H9 (cell line): ENCODE results near the gene SIL1. TPM values are rescaled to one million over a fixed set of nuclear protein-coding genes. Genes with fewer than 3 reads are reported as not detected.
A peak's percentile ranks its signal among the peaks of the same experiment; 100 is the strongest.

ENCODE experiments used
- DNase-seq: peaks from one replicate; pipeline ENCODE4 v3.0.0-alpha.2; 2017
- H2AFZ ChIP-seq: one replicate; pipeline ENCODE4 v1.6.1; 2013; ENCODE audit warnings: mild to moderate bottlenecking, low read length, control low read depth, moderate library complexity
- H2AK5ac ChIP-seq: 2 replicates; pipeline ENCODE4 v1.6.1; 2013; ENCODE audit warnings: low read length, control low read depth, mixed read lengths; ENCODE audit not compliant: insufficient read length
- H2BK120ac ChIP-seq: one replicate; pipeline ENCODE4 v1.6.1; 2013; ENCODE audit warnings: low read depth, mild to moderate bottlenecking, low read length, control low read depth, inconsistent platforms; ENCODE audit not compliant: poor library complexity, severe bottlenecking
- H2BK12ac ChIP-seq: 2 replicates; pipeline ENCODE4 v1.6.1; 2013; ENCODE audit warnings: low read length, control low read depth, mixed read lengths, low read depth; ENCODE audit not compliant: insufficient read length
- H2BK15ac ChIP-seq: 2 replicates; pipeline ENCODE4 v1.6.1; 2013; ENCODE audit warnings: low read depth, low read length, control low read depth
- H2BK20ac ChIP-seq: one replicate; pipeline ENCODE4 v1.6.1; 2013; ENCODE audit warnings: low read depth, mild to moderate bottlenecking, low read length, control low read depth, inconsistent platforms; ENCODE audit not compliant: poor library complexity, severe bottlenecking
- H2BK5ac ChIP-seq: 2 replicates; pipeline ENCODE4 v1.6.1; 2013; ENCODE audit warnings: low read length, control low read depth, mixed read lengths; ENCODE audit not compliant: insufficient read length
- H3K14ac ChIP-seq: 2 replicates; pipeline ENCODE4 v1.6.1; 2013; ENCODE audit warnings: low read length, control low read depth; ENCODE audit not compliant: insufficient read depth
- H3K18ac ChIP-seq: 2 replicates; pipeline ENCODE4 v1.6.1; 2013; ENCODE audit warnings: low read depth, mild to moderate bottlenecking, mixed read lengths, low read length, control low read depth; ENCODE audit not compliant: insufficient read length
- H3K23ac ChIP-seq: 2 replicates; pipeline ENCODE4 v1.6.1; 2013; ENCODE audit warnings: low read length, control low read depth, mixed read lengths, low read depth; ENCODE audit not compliant: insufficient read length
- H3K23me2 ChIP-seq: 2 replicates; pipeline ENCODE4 v1.6.1; 2013; ENCODE audit warnings: low read depth, mild to moderate bottlenecking, mixed read lengths, low read length, control low read depth; ENCODE audit not compliant: insufficient read length, poor library complexity, severe bottlenecking
- H3K27ac ChIP-seq: 2 replicates; pipeline ENCODE4 v1.5.1; 2013; ENCODE audit warnings: low read length, control low read depth, mixed read lengths, low read depth; ENCODE audit not compliant: insufficient read length
- H3K27me3 ChIP-seq: 2 replicates; pipeline ENCODE4 v1.6.1; 2013; ENCODE audit warnings: low read length, control low read depth, inconsistent platforms; ENCODE audit not compliant: insufficient read depth
- H3K4ac ChIP-seq: 2 replicates; pipeline ENCODE4 v1.6.1; 2013; ENCODE audit warnings: low read depth, mild to moderate bottlenecking, control low read depth, inconsistent platforms, low read length, moderate library complexity
- H3K4me1 ChIP-seq: 2 replicates; pipeline ENCODE4 v1.6.1; 2013; ENCODE audit warnings: low read length, control low read depth, inconsistent platforms; ENCODE audit not compliant: insufficient read depth
- H3K4me2 ChIP-seq: 2 replicates; pipeline ENCODE4 v1.6.1; 2013; ENCODE audit warnings: low read length, control low read depth, mixed read lengths; ENCODE audit not compliant: insufficient read length, insufficient read depth
- H3K56ac ChIP-seq: 2 replicates; pipeline ENCODE4 v1.6.1; 2013; ENCODE audit warnings: low read depth, mild to moderate bottlenecking, mixed read lengths, low read length, control low read depth; ENCODE audit not compliant: insufficient read length
- H3K79me1 ChIP-seq: 2 replicates; pipeline ENCODE4 v1.6.1; 2013; ENCODE audit warnings: low read depth, mild to moderate bottlenecking, moderate library complexity, low read length, control low read depth, inconsistent platforms; ENCODE audit not compliant: insufficient read depth, poor library complexity, severe bottlenecking
- H3K79me2 ChIP-seq: 2 replicates; pipeline ENCODE4 v1.6.1; 2013; ENCODE audit warnings: low read length, control low read depth, inconsistent platforms; ENCODE audit not compliant: insufficient read depth
- H3K9ac ChIP-seq: 2 replicates; pipeline ENCODE4 v1.6.1; 2013; ENCODE audit warnings: low read length, control low read depth, mixed read lengths; ENCODE audit not compliant: insufficient read length; ENCODE audit errors: extremely low read depth
- H3K9me3 ChIP-seq: one replicate; pipeline ENCODE4 v1.6.1; 2013; ENCODE audit warnings: low read depth, low read length, inconsistent platforms; ENCODE audit not compliant: control insufficient read depth
- H3T11ph ChIP-seq: one replicate; pipeline ENCODE4 v1.6.1; 2013; ENCODE audit warnings: mild to moderate bottlenecking, low read length, control low read depth, inconsistent platforms
- H4K20me1 ChIP-seq: one replicate; pipeline ENCODE4 v1.6.1; 2013; ENCODE audit not compliant: control insufficient read depth, insufficient read length, insufficient read depth
- H4K5ac ChIP-seq: 2 replicates; pipeline ENCODE4 v1.6.1; 2013; ENCODE audit warnings: low read depth, mild to moderate bottlenecking, mixed read lengths, low read length, control low read depth; ENCODE audit not compliant: insufficient read length
- H4K8ac ChIP-seq: replicated peaks from 2 replicates; pipeline ENCODE4 v1.6.1; 2013; ENCODE audit warnings: low read length, control low read depth, mixed read lengths, low read depth; ENCODE audit not compliant: insufficient read length
- H4K91ac ChIP-seq: 2 replicates; pipeline ENCODE4 v1.6.1; 2013; ENCODE audit warnings: low read depth, mild to moderate bottlenecking, moderate library complexity, mixed read lengths, low read length, control low read depth; ENCODE audit not compliant: insufficient read length
- H3K27ac Mint-ChIP-seq, 3 experiments: 2 replicates in 2 of 3; 3 replicates in 1 of 3; pipeline ENCODE4 v1.8.0; 2020 to 2021; ENCODE audit warnings: mixed read lengths in 3 of 3, mild to moderate bottlenecking in 1 of 3, moderate library complexity in 1 of 3
- H3K27me3 Mint-ChIP-seq: 2 replicates; pipeline ENCODE4 v1.8.0; 2021; ENCODE audit warnings: low read depth, mild to moderate bottlenecking, moderate library complexity, mixed read lengths
- H3K36me3 Mint-ChIP-seq, 3 experiments: 2 replicates in 2 of 3; 3 replicates in 1 of 3; pipeline ENCODE4 v1.8.0; 2020 to 2021; ENCODE audit warnings: low read depth in 3 of 3, mixed read lengths in 3 of 3; ENCODE audit not compliant: insufficient read depth in 1 of 3
- H3K4me1 Mint-ChIP-seq, 2 experiments: 2 replicates each; pipeline ENCODE4 v1.8.0; 2020; ENCODE audit warnings: mixed read lengths in 2 of 2
- H3K4me3 Mint-ChIP-seq, 2 experiments: 2 replicates in 1 of 2; 3 replicates in 1 of 2; pipeline ENCODE4 v1.8.0; 2020 to 2021; ENCODE audit warnings: mild to moderate bottlenecking in 2 of 2, mixed read lengths in 2 of 2, moderate library complexity in 1 of 2
- H3K9me3 Mint-ChIP-seq, 2 experiments: 2 replicates in 1 of 2; 3 replicates in 1 of 2; pipeline ENCODE4 v1.8.0; 2020; ENCODE audit warnings: mild to moderate bottlenecking in 2 of 2, mixed read lengths in 2 of 2, moderate library complexity in 1 of 2
- WGBS: extraction: QIAGEN DNeasy Blood & Tissue Kit; methylation state at CpG from one replicate; pipeline ENCODE4 v1.1.7; 2013; ENCODE audit warnings: missing lambda C conversion rate, low lambda C conversion rate, mixed read lengths; ENCODE audit not compliant: insufficient read length; ENCODE audit errors: extremely low coverage; 5-methylcytosine and 5-hydroxymethylcytosine counted together
- total RNA-seq: library from RNA; stranded (reverse); gene quantifications from 2 replicates; pipeline ENCODE4 v1.2.1, GENCODE V29; 2021
- TF ChIP-seq, protein P1 (sequence below): fragments of 200-600 bp; sonication (generic); conservative IDR thresholded peaks from 3 replicates; pipeline ENCODE4 v1.8.0; 2021; ENCODE audit warnings: antibody characterized with exemption, mild to moderate bottlenecking

SIL1 gene
- total RNA-seq, 1 experiment from 2014 or later: 10.6 TPM

DNA sequence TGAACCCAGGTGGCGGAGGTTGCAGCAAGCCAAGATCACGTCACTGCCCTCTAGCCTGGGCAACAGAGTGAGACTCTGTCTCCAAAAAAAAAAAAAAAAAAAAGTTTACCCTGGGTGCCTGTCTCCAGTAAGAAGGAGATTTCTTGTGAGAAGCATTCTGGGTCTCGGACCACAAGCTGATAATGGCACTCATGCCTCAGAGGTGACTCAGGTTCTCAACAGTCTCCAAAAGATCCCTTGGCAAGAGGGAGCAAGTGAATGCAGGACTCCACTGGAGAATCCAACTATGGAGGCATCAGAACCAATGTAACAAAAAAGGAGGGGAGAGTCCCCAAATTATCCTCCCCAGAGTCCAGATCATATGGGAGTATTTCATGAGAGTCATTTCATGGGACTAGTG is 217.0 kb downstream of the SIL1 start:
- H3K27me3 ChIP-seq: no peaks in the 10 kb centered on the region
- no peak overlapping the region for H3K27ac ChIP-seq
- H3K14ac ChIP-seq: no peak overlapping the region
- Mint-ChIP-seq H3K4me3 (no peak overlapping the region), H3K27me3 (no peaks in the 10 kb centered on the region), H3K27ac (no peak overlapping the region; a peak in 1 of 7 replicates), H3K36me3 (no peaks in the 10 kb centered on the region), H3K9me3 (no peaks in the 10 kb centered on the region), H3K4me1 (peaks cover 16 to 21% of the 10 kb centered on the region in 2 experiments)
- no peak overlapping the region for H3T11ph ChIP-seq
- TF ChIP-seq, protein P1, sequence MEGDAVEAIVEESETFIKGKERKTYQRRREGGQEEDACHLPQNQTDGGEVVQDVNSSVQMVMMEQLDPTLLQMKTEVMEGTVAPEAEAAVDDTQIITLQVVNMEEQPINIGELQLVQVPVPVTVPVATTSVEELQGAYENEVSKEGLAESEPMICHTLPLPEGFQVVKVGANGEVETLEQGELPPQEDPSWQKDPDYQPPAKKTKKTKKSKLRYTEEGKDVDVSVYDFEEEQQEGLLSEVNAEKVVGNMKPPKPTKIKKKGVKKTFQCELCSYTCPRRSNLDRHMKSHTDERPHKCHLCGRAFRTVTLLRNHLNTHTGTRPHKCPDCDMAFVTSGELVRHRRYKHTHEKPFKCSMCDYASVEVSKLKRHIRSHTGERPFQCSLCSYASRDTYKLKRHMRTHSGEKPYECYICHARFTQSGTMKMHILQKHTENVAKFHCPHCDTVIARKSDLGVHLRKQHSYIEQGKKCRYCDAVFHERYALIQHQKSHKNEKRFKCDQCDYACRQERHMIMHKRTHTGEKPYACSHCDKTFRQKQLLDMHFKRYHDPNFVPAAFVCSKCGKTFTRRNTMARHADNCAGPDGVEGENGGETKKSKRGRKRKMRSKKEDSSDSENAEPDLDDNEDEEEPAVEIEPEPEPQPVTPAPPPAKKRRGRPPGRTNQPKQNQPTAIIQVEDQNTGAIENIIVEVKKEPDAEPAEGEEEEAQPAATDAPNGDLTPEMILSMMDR: no peak
- H3K79me2 ChIP-seq: no peaks in the 10 kb centered on the region
- H3K4me1 ChIP-seq: peaks cover 4% of the 10 kb centered on the region; the same call in 1 of the 2 replicates
- no peaks in the 10 kb centered on the region for H3K9me3 ChIP-seq
- H4K8ac ChIP-seq: no peak overlapping the region
- no peak overlapping the region for H2AFZ ChIP-seq
- no peak overlapping the region for H3K4ac ChIP-seq
- H3K23me2 ChIP-seq: no peaks in the 10 kb centered on the region
- no peak overlapping the region for H2BK15ac ChIP-seq
- no peak overlapping the region for H3K9ac ChIP-seq
- no peak overlapping the region for H4K5ac ChIP-seq
- no peak overlapping the region for H3K56ac ChIP-seq
- no peak overlapping the region for H4K91ac ChIP-seq
- no peak overlapping the region for H3K23ac ChIP-seq
- H2BK20ac ChIP-seq: no peak overlapping the region
- no peak overlapping the region for H2BK5ac ChIP-seq
- no peak overlapping the region for H2BK120ac ChIP-seq
- no peaks in the 10 kb centered on the region for H3K79me1 ChIP-seq
- peak; percentile 3 for DNase-seq
- H2AK5ac ChIP-seq: no peak overlapping the region
- no peak overlapping the region for H3K4me2 ChIP-seq
- no CpG with 5 or more reads among the region's 3 CpGs for WGBS
- H4K20me1 ChIP-seq: no peaks in the 10 kb centered on the region
- no peak overlapping the region for H2BK12ac ChIP-seq
- no peak overlapping the region for H3K18ac ChIP-seq
